ENCODE measurements around the gene LAMB3. TPM values are rescaled to one million over a fixed set of nuclear protein-coding genes. Genes with fewer than 3 reads are reported as not detected.
A peak's percentile ranks its signal among the peaks of the same experiment; 100 is the strongest.

Gene LAMB3
- total and polyA plus RNA-seq, 2 donors (not counting 1 experiment from before 2014, with no cell fraction given): 0.33 to 0.37 TPM

DNA sequence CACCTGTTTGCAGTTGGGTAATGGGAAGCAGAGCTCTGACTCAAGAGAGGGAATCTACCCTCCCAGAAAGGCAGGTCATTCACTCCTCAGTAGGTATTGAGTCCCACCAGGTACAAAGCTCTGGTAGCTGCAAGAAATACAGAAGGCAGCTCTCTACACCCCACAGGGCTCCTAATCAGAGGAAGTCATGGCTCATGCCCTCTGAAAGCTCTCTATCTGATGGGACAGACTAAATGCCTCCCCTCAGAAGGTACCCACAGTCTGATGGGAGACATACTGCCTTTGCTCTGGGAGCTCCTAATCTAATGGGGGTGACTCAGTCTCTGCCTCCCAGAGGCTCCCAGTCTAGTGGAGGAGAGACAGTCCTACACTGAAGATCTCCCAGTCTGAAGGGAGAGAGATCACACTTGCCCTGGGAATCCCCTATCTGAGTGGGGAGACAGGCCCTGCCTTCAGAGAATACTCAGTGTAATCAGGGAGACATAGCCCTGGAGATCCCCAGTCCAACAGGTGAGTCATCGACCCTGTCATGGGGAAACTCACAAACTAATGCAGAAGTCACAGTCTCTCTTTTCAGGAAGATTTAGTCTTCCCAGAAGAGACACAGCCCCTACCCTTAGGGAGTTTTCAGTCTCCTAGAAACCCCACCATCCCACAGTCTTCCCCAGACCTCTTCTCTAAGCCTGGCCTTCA lies 45.0 kb downstream of the LAMB3 start:
- Histone ChIP-seq H3K36me3 (replicated peaks in 1 of 2; ENCODE audit: control extremely low read depth in 1 of 2, control insufficient read depth in 1 of 2, extremely low read depth in 1 of 2, insufficient read depth in 2 of 2, low read length in 1 of 2) (no peaks in the 10 kb centered on the region), H3K79me2 (ENCODE audit: control insufficient read depth, insufficient read depth, low read length) (no peaks in the 10 kb centered on the region), H3K4me2 (replicated peaks; ENCODE audit: low read depth, low read length, poor library complexity, severe bottlenecking) (no peak overlapping the region), H3K27me3 (replicated peaks in 1 of 4; ENCODE audit: control extremely low read depth in 1 of 4, control insufficient read depth in 3 of 4, insufficient read depth in 4 of 4, low read length in 3 of 4) (peaks cover 0 to 5% (median 0%) of the 10 kb centered on the region in 4 experiments), H3K9ac (ENCODE audit: low read length) (no peak overlapping the region), H3K27ac (ENCODE audit: low read length in 2 of 2) (no peak overlapping the region), H3K9me3 (ENCODE audit: control extremely low read depth in 1 of 3, control insufficient read depth in 2 of 3, insufficient read depth in 1 of 3, low read length in 2 of 3) (no peaks in the 10 kb centered on the region), H3K4me1 (ENCODE audit: control insufficient read depth in 2 of 2, insufficient read depth in 2 of 2, low read length in 2 of 2) (no peaks in the 10 kb centered on the region), H3K4me3 (ENCODE audit: control extremely low read depth in 1 of 5, extremely low read depth in 1 of 5, insufficient read depth in 1 of 5, low read depth in 2 of 5, low read length in 4 of 5) (no peak overlapping the region), H4K20me1 (ENCODE audit: control insufficient read depth, insufficient read depth, low read length, poor library complexity, severe bottlenecking) (no peaks in the 10 kb centered on the region), H2AFZ (ENCODE audit: insufficient read depth, low read depth, low read length, poor library complexity, severe bottlenecking) (no peak overlapping the region)
- no peak for TF ChIP-seq CTCF (IDR thresholded peaks at IDR 0.05)
- WGBS (ENCODE audit: insufficient coverage): 44% methylated on average over 1 of the region's 1 CpG
- intact Hi-C loops (cut with micrococcal nuclease): no loop called here
- Mint-ChIP-seq H3K9me3 (ENCODE audit: insufficient read depth) (no peaks in the 10 kb centered on the region), H3K4me1 (peaks cover 2% of the 10 kb centered on the region), H3K4me3 (no peak overlapping the region), H3K27me3 (no peaks in the 10 kb centered on the region), H3K27ac (no peak overlapping the region)
- DNase-seq: no peak
- CTCF ChIA-PET: interaction anchor here (1.8 kb wide), 1 partner anchor 30 kb away, joined by 4 read pairs; no protein-coding TSS in a partner anchor
- ATAC-seq (ENCODE audit: low read depth): peak; percentile 60
- POLR2A ChIA-PET: no interaction called here

DNA sequence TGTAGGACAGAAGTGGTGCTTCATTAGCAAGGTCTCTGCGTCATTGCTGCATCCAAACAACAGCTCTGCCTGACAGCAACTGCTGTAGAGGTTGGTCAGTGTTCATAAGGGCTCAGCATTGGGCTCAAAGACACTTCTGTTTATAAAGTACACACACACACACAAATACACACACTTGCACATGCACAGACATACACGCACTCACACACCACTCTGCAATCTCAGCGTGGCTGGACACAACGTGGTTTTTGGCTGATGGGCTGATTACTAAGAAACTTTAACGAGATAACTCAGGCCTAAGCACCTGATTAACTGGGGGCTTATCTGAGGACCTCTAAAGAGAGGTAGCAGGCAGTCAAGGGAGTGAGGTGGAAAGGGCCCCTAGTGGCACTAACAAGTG lies 48.3 kb downstream of the LAMB3 start:
- Histone ChIP-seq H3K9ac (ENCODE audit: low read length) (no peak overlapping the region), H2AFZ (ENCODE audit: insufficient read depth, low read depth, low read length, poor library complexity, severe bottlenecking) (no peak overlapping the region), H4K20me1 (ENCODE audit: control insufficient read depth, insufficient read depth, low read length, poor library complexity, severe bottlenecking) (no peaks in the 10 kb centered on the region), H3K79me2 (ENCODE audit: control insufficient read depth, insufficient read depth, low read length) (no peaks in the 10 kb centered on the region), H3K27me3 (replicated peaks in 1 of 4; ENCODE audit: control extremely low read depth in 1 of 4, control insufficient read depth in 3 of 4, insufficient read depth in 4 of 4, low read length in 3 of 4) (peaks cover 0 to 3% (median 0%) of the 10 kb centered on the region in 4 experiments), H3K9me3 (ENCODE audit: control extremely low read depth in 1 of 3, control insufficient read depth in 2 of 3, insufficient read depth in 1 of 3, low read length in 2 of 3) (no peaks in the 10 kb centered on the region), H3K27ac (ENCODE audit: low read length in 2 of 2) (no peak overlapping the region), H3K36me3 (replicated peaks in 1 of 2; ENCODE audit: control extremely low read depth in 1 of 2, control insufficient read depth in 1 of 2, extremely low read depth in 1 of 2, insufficient read depth in 2 of 2, low read length in 1 of 2) (no peaks in the 10 kb centered on the region), H3K4me3 (ENCODE audit: control extremely low read depth in 1 of 5, extremely low read depth in 1 of 5, insufficient read depth in 1 of 5, low read depth in 2 of 5, low read length in 4 of 5) (no peak overlapping the region), H3K4me1 (ENCODE audit: control insufficient read depth in 2 of 2, insufficient read depth in 2 of 2, low read length in 2 of 2) (no peaks in the 10 kb centered on the region), H3K4me2 (replicated peaks; ENCODE audit: low read depth, low read length, poor library complexity, severe bottlenecking) (no peak overlapping the region)
- H3K27me3 Mint-ChIP-seq: peaks cover 5% of the 10 kb centered on the region
- POLR2A ChIA-PET: no interaction called here
- ATAC-seq (ENCODE audit: low read depth): no peak
- TF ChIP-seq EZH2 (IDR thresholded peaks at IDR 0.05; ENCODE audit: borderline replicate concordance, insufficient read depth, low read depth, low read length, poor library complexity, severe bottlenecking) (no peak), CTCF (IDR thresholded peaks at IDR 0.05) (no peak)
- no peak for DNase-seq
- H3K9me3 Mint-ChIP-seq (ENCODE audit: insufficient read depth): no peaks in the 10 kb centered on the region
- CTCF ChIA-PET: no interaction called here
- no peak overlapping the region for H3K27ac Mint-ChIP-seq
- H3K4me1 Mint-ChIP-seq: peaks cover 2% of the 10 kb centered on the region
- intact Hi-C loops (cut with micrococcal nuclease): loop anchor here (2.0 kb wide), 1 partner anchor 89 kb away; no protein-coding TSS in a partner anchor
- no peak overlapping the region for H3K4me3 Mint-ChIP-seq
- WGBS (ENCODE audit: insufficient coverage): 88% methylated on average over 4 of the region's 5 CpGs
